Endothelial cell of hepatic sinusoid (primary cell): Measurements from ENCODE around the gene ELMO3.

Source experiments
- in situ Hi-C: cut with HindIII; loops from 2 replicates; pipeline ENCODE4 v1.10.0; 2017; ENCODE audit warnings: low sequenced_read_pairs

The ELMO3 gene

GRCh38 chr16:67212766-67213165, 13.8 kb downstream of the ELMO3 start:
- in situ Hi-C loops, result no loop called here

GRCh38 chr16:67213197-67214019, 14.5 kb downstream of the ELMO3 start:
- in situ Hi-C loops, result no loop called here

- in situ Hi-C loops, result loop anchor here (5.0 kb wide), 2 partner anchors 47 to 83 kb away; no protein-coding TSS in a partner anchor
Observed at GRCh38 chr16:67215706-67216105, 16.8 kb downstream of the ELMO3 start.

GRCh38 chr16:67216612-67217490, 17.9 kb downstream of the ELMO3 start:
- in situ Hi-C loops, result loop anchor here (5.0 kb wide), 2 partner anchors 45 to 85 kb away; no protein-coding TSS in a partner anchor

- in situ Hi-C loops, result no loop called here
Observed at GRCh38 chr16:67223992-67224391, 25.1 kb downstream of the ELMO3 start.

- in situ Hi-C loops, result no loop called here
Observed at GRCh38 chr16:67226295-67226803, 27.4 kb downstream of the ELMO3 start.

- in situ Hi-C loops, result no loop called here
Observed at GRCh38 chr16:67226804-67227566, 28.1 kb downstream of the ELMO3 start, which contains the start of gene TMEM208. TSS of gene TMEM208 (plus strand) at chr16:67227130. CDS start at chr16:67227219, 89 bp downstream.

GRCh38 chr16:67227567-67227921, 28.6 kb downstream of the ELMO3 start:
- in situ Hi-C loops, result no loop called here

GRCh38 chr16:67228034-67228785, 29.3 kb downstream of the ELMO3 start:
- in situ Hi-C loops, result no loop called here

- in situ Hi-C loops, result no loop called here
Observed at GRCh38 chr16:67228905-67229304, 30.0 kb downstream of the ELMO3 start.

GRCh38 chr16:67229906-67230808, 31.2 kb downstream of the ELMO3 start:
- in situ Hi-C loops, result no loop called here

GRCh38 chr16:67230809-67231660, 32.1 kb downstream of the ELMO3 start:
- in situ Hi-C loops, result no loop called here

GRCh38 chr16:67233596-67233995, 34.7 kb downstream of the ELMO3 start:
- in situ Hi-C loops, result no loop called here

- in situ Hi-C loops, result no loop called here
Observed at GRCh38 chr16:67234180-67234597, 35.3 kb downstream of the ELMO3 start.

- in situ Hi-C loops, result loop anchor here (5.0 kb wide), 3 partner anchors 39 to 69 kb away; partner anchors contain the start of gene ELMO3
Observed at GRCh38 chr16:67235816-67236562, 37.1 kb downstream of the ELMO3 start.

GRCh38 chr16:67236563-67237395, 37.8 kb downstream of the ELMO3 start:
- in situ Hi-C loops, result loop anchor here (5.0 kb wide), 3 partner anchors 39 to 69 kb away; partner anchors contain the start of gene ELMO3
